ENCODE data around the gene TSSK3. TPM values are rescaled to one million over a fixed set of nuclear protein-coding genes. Genes with fewer than 3 reads are reported as not detected.

Gene TSSK3
- total RNA-seq, 1 experiment from 2014 or later = 1.6 TPM

DNA sequence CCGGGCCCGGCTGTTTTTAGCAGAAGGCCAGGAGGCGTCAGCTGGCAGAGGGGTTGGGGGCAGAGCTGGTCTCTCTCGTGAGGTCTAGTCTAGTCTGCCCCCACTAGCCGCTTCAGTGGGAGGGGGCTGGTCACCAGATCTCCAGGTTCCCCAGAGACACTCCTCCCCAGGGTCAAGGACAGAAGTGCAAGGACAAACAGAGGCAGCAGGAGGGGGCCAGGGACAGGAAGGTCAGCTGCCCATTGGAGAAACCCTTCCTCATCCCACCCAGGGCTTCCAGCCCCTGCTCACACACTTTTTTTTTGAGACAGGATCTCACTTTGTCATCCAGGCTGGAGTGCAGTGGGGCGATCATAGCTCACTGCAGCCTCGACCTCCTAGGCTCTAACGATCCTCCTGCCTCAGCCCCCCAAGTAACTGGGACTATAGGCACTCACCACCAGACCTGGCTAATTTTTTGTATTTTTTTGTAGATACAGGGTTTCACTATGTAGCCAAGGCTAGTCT, 10.0 kb upstream of the TSSK3 start:
- TF ChIP-seq, protein P1, sequence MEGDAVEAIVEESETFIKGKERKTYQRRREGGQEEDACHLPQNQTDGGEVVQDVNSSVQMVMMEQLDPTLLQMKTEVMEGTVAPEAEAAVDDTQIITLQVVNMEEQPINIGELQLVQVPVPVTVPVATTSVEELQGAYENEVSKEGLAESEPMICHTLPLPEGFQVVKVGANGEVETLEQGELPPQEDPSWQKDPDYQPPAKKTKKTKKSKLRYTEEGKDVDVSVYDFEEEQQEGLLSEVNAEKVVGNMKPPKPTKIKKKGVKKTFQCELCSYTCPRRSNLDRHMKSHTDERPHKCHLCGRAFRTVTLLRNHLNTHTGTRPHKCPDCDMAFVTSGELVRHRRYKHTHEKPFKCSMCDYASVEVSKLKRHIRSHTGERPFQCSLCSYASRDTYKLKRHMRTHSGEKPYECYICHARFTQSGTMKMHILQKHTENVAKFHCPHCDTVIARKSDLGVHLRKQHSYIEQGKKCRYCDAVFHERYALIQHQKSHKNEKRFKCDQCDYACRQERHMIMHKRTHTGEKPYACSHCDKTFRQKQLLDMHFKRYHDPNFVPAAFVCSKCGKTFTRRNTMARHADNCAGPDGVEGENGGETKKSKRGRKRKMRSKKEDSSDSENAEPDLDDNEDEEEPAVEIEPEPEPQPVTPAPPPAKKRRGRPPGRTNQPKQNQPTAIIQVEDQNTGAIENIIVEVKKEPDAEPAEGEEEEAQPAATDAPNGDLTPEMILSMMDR (conservative IDR thresholded peaks at IDR 0.05) = no peak
- Mint-ChIP-seq H3K36me3 (ENCODE audit: insufficient read depth in 1 of 3, low read depth in 3 of 3) (peaks cover 6 to 25% (median 9%) of the 10 kb centered on the region in 3 experiments), H3K4me3 (peak overlapping the region; percentile 85 to 91), H3K4me1 (peaks cover 16 to 18% of the 10 kb centered on the region in 2 experiments), H3K9me3 (peaks cover 9 to 10% of the 10 kb centered on the region in 2 experiments), H3K27ac (no peak overlapping the region), H3K27me3 (ENCODE audit: low read depth) (peaks cover 32% of the 10 kb centered on the region)
- Histone ChIP-seq H3K27me3 (ENCODE audit: insufficient read depth, low read length) (peaks cover 3% of the 10 kb centered on the region; the same call in 1 of the 2 replicates), H3K79me2 (ENCODE audit: insufficient read depth, low read length) (no peaks in the 10 kb centered on the region), H3K79me1 (ENCODE audit: insufficient read depth, low read depth, low read length, poor library complexity, severe bottlenecking) (no peaks in the 10 kb centered on the region), H2BK15ac (ENCODE audit: low read depth, low read length) (no peak overlapping the region), H3K14ac (ENCODE audit: insufficient read depth, low read length) (no peak overlapping the region), H3K4me1 (ENCODE audit: insufficient read depth, low read length) (no peaks in the 10 kb centered on the region), H3T11ph (ENCODE audit: low read length) (no peak overlapping the region), H2BK12ac (ENCODE audit: insufficient read length, low read depth, low read length) (no peak overlapping the region), H4K5ac (ENCODE audit: insufficient read length, low read depth, low read length) (no peak overlapping the region), H3K9me3 (ENCODE audit: control insufficient read depth, low read depth, low read length) (no peaks in the 10 kb centered on the region), H3K27ac (ENCODE audit: insufficient read length, low read depth, low read length) (no peak overlapping the region), H2BK20ac (ENCODE audit: low read depth, low read length, poor library complexity, severe bottlenecking) (no peak overlapping the region), H3K23me2 (ENCODE audit: insufficient read length, low read depth, low read length, poor library complexity, severe bottlenecking) (peaks cover 7% of the 10 kb centered on the region), H4K91ac (ENCODE audit: insufficient read length, low read depth, low read length) (no peak overlapping the region), H3K4me2 (ENCODE audit: insufficient read depth, insufficient read length, low read length) (peak overlapping the region; percentile 41), H4K8ac (replicated peaks; ENCODE audit: insufficient read length, low read depth, low read length) (no peak overlapping the region), H2BK5ac (ENCODE audit: insufficient read length, low read length) (no peak overlapping the region), H2AK5ac (ENCODE audit: insufficient read length, low read length) (no peak overlapping the region), H3K9ac (ENCODE audit: extremely low read depth, insufficient read length, low read length) (no peak overlapping the region), H3K56ac (ENCODE audit: insufficient read length, low read depth, low read length) (no peak overlapping the region), H2BK120ac (ENCODE audit: low read depth, low read length, poor library complexity, severe bottlenecking) (no peak overlapping the region), H3K4ac (ENCODE audit: low read depth, low read length) (no peak overlapping the region), H3K23ac (ENCODE audit: insufficient read length, low read depth, low read length) (no peak overlapping the region), H3K18ac (ENCODE audit: insufficient read length, low read depth, low read length) (no peak overlapping the region), H2AFZ (ENCODE audit: low read length) (no peak overlapping the region), H4K20me1 (ENCODE audit: control insufficient read depth, insufficient read depth, insufficient read length) (no peaks in the 10 kb centered on the region)
- no CpG with 5 or more reads among the region's 8 CpGs for WGBS (ENCODE audit: extremely low coverage, insufficient read length, low lambda C conversion rate)
- no peak for DNase-seq

Data from H9 (cell line).